Testis (tissue), 2 donors: ENCODE results near the gene CTDSPL.

Source experiments
- CTCF ChIP-seq, 3 experiments: fragments of 450-650 bp in 2 of 3; fragments of 200-600 bp in 1 of 3; sonication (generic) in 1 of 3; IDR thresholded peaks; one replicate each; pipeline ENCODE4 v1.5.1; 2016 to 2019; ENCODE audit warnings: antibody characterized with exemption in 3 of 3, mild to moderate bottlenecking in 2 of 3, moderate library complexity in 1 of 3
- POLR2A ChIP-seq: fragments of 450-650 bp; IDR thresholded peaks from one replicate; pipeline ENCODE4 v1.6.1; 2017; ENCODE audit warnings: antibody characterized with exemption, mild to moderate bottlenecking, moderate library complexity

- TF ChIP-seq CTCF (IDR thresholded peaks at IDR 0.05) (no peak), POLR2A (no peak)
Measured at GRCh38 chr3:37968813-37969595, 107.3 kb downstream of the CTDSPL start.
